HepG2 (cell line): ENCODE results near the gene HBE1. TPM values are rescaled to one million over a fixed set of nuclear protein-coding genes. Genes with fewer than 3 reads are reported as not detected.

Experiments
- ATAC-seq: fragments of 200-7000 bp; cut with Tn5 transposase; 3 replicates; pipeline ENCODE4 v1.9.1; 2020; ENCODE audit warnings: mild to moderate bottlenecking, moderate library complexity
- BruUV-seq: library from RNA; stranded (reverse); fragments of 400-500 nt; replicated peaks from 2 replicates; lab custom pipeline; 2021; lab: Mats Ljungman, UMichigan
- CTCF ChIA-PET: fragments of 300-600 bp; formaldehyde crosslinking; extraction: SDS; loops from one replicate; lab custom pipeline; 2021; ENCODE audit warnings: low total read pairs, inconsistent platforms, low intra/inter-chr PET ratio; lab: Yijun Ruan, JAX
- POLR2A ChIA-PET: fragments of 350-600 bp; sonication (Branson Sonifier 250); formaldehyde crosslinking; loops from one replicate; lab custom pipeline; 2020; ENCODE audit warnings: antibody characterized with exemption, inconsistent platforms; lab: Yijun Ruan, JAX
- DNase-seq: peaks from one replicate; pipeline ENCODE4 v3.0.0-alpha.2; 2015; ENCODE audit warnings: low spot score
- FAIRE-seq: peaks from 3 replicates; lab custom pipeline; 2011; peaks lifted over from hg19 to GRCh38; lab: Jason Lieb, UNC
- H2AFZ ChIP-seq: one replicate; pipeline ENCODE4 v1.6.1; 2011; ENCODE audit warnings: low read length, inconsistent platforms
- H3K27ac ChIP-seq: fragments of 300-600 bp; 3 replicates; pipeline ENCODE4 v1.8.0; 2011; ENCODE audit warnings: mixed run types, mild to moderate bottlenecking, mixed read lengths, low read length, inconsistent platforms; ENCODE audit not compliant: insufficient read depth; ENCODE audit errors: extremely low read length
- H3K27me3 ChIP-seq, 2 experiments: fragments of 200-600 bp in 1 of 2; 2 replicates in 1 of 2; 3 replicates in 1 of 2; pipeline versions ENCODE4 v1.6.0 to v1.8.0; 2011; ENCODE audit warnings: low read length in 2 of 2, mild to moderate bottlenecking in 2 of 2, moderate library complexity in 2 of 2, inconsistent platforms in 1 of 2; ENCODE audit not compliant: insufficient read depth in 2 of 2, control insufficient read depth in 1 of 2
- H3K36me3 ChIP-seq, 2 experiments: fragments of 200-600 bp in 1 of 2; replicated peaks in 1 of 2; 2 replicates in 1 of 2; 3 replicates in 1 of 2; pipeline versions ENCODE4 v1.5.1 to v1.8.0; 2011; ENCODE audit warnings: low read length in 2 of 2, inconsistent platforms in 1 of 2; ENCODE audit not compliant: insufficient read depth in 2 of 2, control insufficient read depth in 1 of 2
- H3K4me1 ChIP-seq: 2 replicates; pipeline ENCODE4 v1.5.1; 2012; ENCODE audit warnings: low read length, inconsistent platforms; ENCODE audit not compliant: insufficient read depth
- H3K4me2 ChIP-seq: 2 replicates; pipeline ENCODE4 v1.6.0; 2011; ENCODE audit warnings: low read depth, low read length, inconsistent platforms
- H3K4me3 ChIP-seq, 3 experiments: fragments of 200-600 bp in 1 of 3; sonication (generic), shearing (Covaris generic) in 1 of 3; replicated peaks in 1 of 3; 2 replicates each; pipeline ENCODE4 v1.5.1; 2011 to 2016; ENCODE audit warnings: low read length in 3 of 3, inconsistent platforms in 2 of 3, low read depth in 2 of 3, mild to moderate bottlenecking in 2 of 3, control low read depth in 1 of 3, mixed read lengths in 1 of 3; ENCODE audit not compliant: insufficient read depth in 1 of 3
- H3K79me2 ChIP-seq: one replicate; pipeline ENCODE4 v1.6.1; 2011; ENCODE audit warnings: low read length, inconsistent platforms; ENCODE audit not compliant: insufficient read depth
- H3K9ac ChIP-seq: 2 replicates; pipeline ENCODE4 v1.6.0; 2011; ENCODE audit warnings: mild to moderate bottlenecking, low read depth, low read length, inconsistent platforms; ENCODE audit not compliant: insufficient read depth
- H3K9me3 ChIP-seq: 2 replicates; pipeline ENCODE4 v1.5.1; 2012; ENCODE audit warnings: mild to moderate bottlenecking, low read length
- H4K20me1 ChIP-seq: 2 replicates; pipeline ENCODE4 v1.6.0; 2011; ENCODE audit warnings: inconsistent platforms, mild to moderate bottlenecking, low read length, moderate library complexity; ENCODE audit not compliant: insufficient read depth
- ATF1 ChIP-seq: IDR thresholded peaks from 2 replicates; pipeline ENCODE4 v1.6.1; 2016; ENCODE audit warnings: mild to moderate bottlenecking, control low read depth
- GTF2F1 ChIP-seq: fragments of 150-350 bp; IDR thresholded peaks from 2 replicates; pipeline ENCODE4 v1.6.1; 2014; ENCODE audit warnings: low read length
- HNRNPK ChIP-seq: fragments of 200-400 bp; formaldehyde crosslinking; IDR thresholded peaks from 2 replicates; pipeline ENCODE4 v1.6.1; 2018; ENCODE audit warnings: low read length, low read depth, moderate library complexity, mild to moderate bottlenecking; ENCODE audit not compliant: poor library complexity, severe bottlenecking
- KDM3A ChIP-seq: IDR thresholded peaks from 2 replicates; pipeline ENCODE4 v1.6.1; 2018; ENCODE audit warnings: low read depth, missing compliant biosample characterization
- MEF2D ChIP-seq: sonication (generic); formaldehyde crosslinking; IDR thresholded peaks from 2 replicates; pipeline ENCODE4 v1.5.1; 2020; ENCODE audit warnings: mild to moderate bottlenecking, missing genetic modification reagents
- RARG ChIP-seq: sonication (generic); formaldehyde crosslinking; IDR thresholded peaks from 2 replicates; pipeline ENCODE4 v1.4.0; 2020; ENCODE audit warnings: low read depth, mild to moderate bottlenecking, missing genetic modification reagents
- REPIN1 ChIP-seq: sonication (generic); formaldehyde crosslinking; IDR thresholded peaks from 2 replicates; pipeline ENCODE4 v1.8.0; 2022; ENCODE audit warnings: missing genetic modification reagents, low read depth, mild to moderate bottlenecking, borderline replicate concordance
- TCF7 ChIP-seq: sonication (generic); IDR thresholded peaks from 2 replicates; pipeline ENCODE4 v1.6.1; 2016; ENCODE audit warnings: antibody characterized with exemption, low read depth
- YEATS2 ChIP-seq: sonication (generic); formaldehyde crosslinking; IDR thresholded peaks from 2 replicates; pipeline ENCODE4 v1.4.0; 2020; ENCODE audit warnings: missing genetic modification reagents, borderline replicate concordance
- ZBTB38 ChIP-seq: sonication (generic); formaldehyde crosslinking; IDR thresholded peaks from 2 replicates; pipeline ENCODE4 v1.5.1; 2020; ENCODE audit warnings: mild to moderate bottlenecking, missing genetic modification reagents
- ZBTB7A ChIP-seq: sonication (generic); formaldehyde crosslinking; IDR thresholded peaks from 2 replicates; pipeline ENCODE4 v1.8.0; 2022; ENCODE audit warnings: mild to moderate bottlenecking, missing genetic modification reagents
- ZFP41 ChIP-seq: sonication (generic); formaldehyde crosslinking; IDR thresholded peaks from 2 replicates; pipeline ENCODE4 v1.4.0; 2020; ENCODE audit warnings: mild to moderate bottlenecking, missing genetic modification reagents, borderline replicate concordance
- ZNF484 ChIP-seq: sonication (generic); formaldehyde crosslinking; IDR thresholded peaks from 2 replicates; pipeline ENCODE4 v1.5.1; 2020; ENCODE audit warnings: mild to moderate bottlenecking, low read depth, missing genetic modification reagents, borderline replicate concordance
- WGBS: methylation state at CpG from one replicate; pipeline ENCODE4 v1.1.6; 2017; ENCODE audit warnings: low lambda C conversion rate; 5-methylcytosine and 5-hydroxymethylcytosine counted together
- in situ Hi-C: cut with HindIII; loops from 2 replicates; pipeline ENCODE4 v1.10.0; 2017; ENCODE audit warnings: low pct_unique_long_range_greater_than_20kb; ENCODE audit not compliant: extremely low pct_ligation_motif_present
- intact Hi-C: fragments of 100-400 bp; cut with micrococcal nuclease; formaldehyde crosslinking; loops from one replicate; pipeline ENCODE4 v1.10.0; 2022; ENCODE audit not compliant: unreplicated experiment
- polyA plus RNA-seq, 8 experiments: library from polyadenylated mRNA; depleted of rRNA in 3 of 8; stranded (reverse) in 7 of 8; unstranded in 1 of 8; fragments of >200 nt; fragmentation: Illumina TruSeq in 4 of 8; extraction: Trizol in 4 of 8; gene quantifications; 2 replicates each; pipeline versions ENCODE4 v1.2.1 to v1.2.3, GENCODE V29; 2011 to 2016; ENCODE audit warnings: low read depth in 4 of 8, missing spikeins in 1 of 8, mixed read lengths in 1 of 8; ENCODE audit not compliant: insufficient read depth in 1 of 8
- total RNA-seq, 5 experiments: library from RNA; depleted of rRNA; stranded (reverse); fragments of >200 nt; fragmentation: Illumina TruSeq; extraction: Trizol; gene quantifications; 2 replicates each; pipeline ENCODE4 v1.2.3, GENCODE V29; 2016; ENCODE audit warnings: low read depth in 1 of 5

HBE1 gene
- total and polyA plus RNA-seq, 2 of the 13 experiments (the other 11 are each of a cell fraction or from before 2014, with no cell fraction given), result 0.24 to 0.35 TPM

GRCh38 chr11:5246772-5247471, 22.8 kb downstream of the HBE1 start:
- H3K9me3 ChIP-seq, result no peaks in the 10 kb centered on the region
- no peaks in the 10 kb centered on the region for H3K79me2 ChIP-seq
- no peaks in the 10 kb centered on the region for H3K36me3 ChIP-seq
- FAIRE-seq (no peak), ATAC-seq (no peak)
- no peak overlapping the region for H2AFZ ChIP-seq
- H3K4me1 ChIP-seq, result no peaks in the 10 kb centered on the region
- BruUV-seq, result no TSS peak
- no peak overlapping the region for H3K9ac ChIP-seq
- H3K27ac ChIP-seq, result no peak overlapping the region
- CTCF ChIA-PET, result no interaction called here
- H3K4me2 ChIP-seq, result no peak overlapping the region
- TF ChIP-seq KDM3A (CRISPR knock-in tag) (no peak), ZFP41 (no peak), TCF7 (no peak), ZNF484 (CRISPR knock-in tag) (no peak), GTF2F1 (no peak), RARG (CRISPR knock-in tag) (no peak), REPIN1 (CRISPR knock-in tag) (no peak), ZBTB38 (CRISPR knock-in tag) (no peak), ATF1 (CRISPR knock-in tag) (no peak), YEATS2 (CRISPR knock-in tag) (no peak), MEF2D (CRISPR knock-in tag) (no peak), HNRNPK (no peak), ZBTB7A (CRISPR knock-in tag) (no peak)
- TF ChIP-seq, all 625 proteins: peak for 0
- POLR2A ChIA-PET, result no interaction called here
- intact Hi-C loops, result no loop called here
- H3K27me3 ChIP-seq, result peaks cover 0 to 5% of the 10 kb centered on the region in 2 experiments; a peak in 1 of 5 replicates
- WGBS, result 10% methylated on average over 6 of the region's 6 CpGs
- in situ Hi-C loops, result no loop called here
- no peak overlapping the region for H3K4me3 ChIP-seq
- no peaks in the 10 kb centered on the region for H4K20me1 ChIP-seq
- DNase-seq, result no peak
